GM18868 (cell line): ENCODE data around the gene MSLN.
"Not testable (repeated sequence)": the region's sequence is repeated elsewhere in the genome, so short reads cannot be mapped to it uniquely, and the experiment has no call there.

Experiments used
- ATAC-seq: cut with Tn5 transposase; IDR thresholded peaks from one replicate; pipeline ENCODE4 v1.9.1; 2021; ENCODE audit warnings: mild to moderate bottlenecking, moderate library complexity; ENCODE audit not compliant: unreplicated experiment

MSLN gene

GRCh38 chr16:754121-754607 lies 6.4 kb upstream of the MSLN start:
- not testable (repeated sequence) for ATAC-seq

DNA sequence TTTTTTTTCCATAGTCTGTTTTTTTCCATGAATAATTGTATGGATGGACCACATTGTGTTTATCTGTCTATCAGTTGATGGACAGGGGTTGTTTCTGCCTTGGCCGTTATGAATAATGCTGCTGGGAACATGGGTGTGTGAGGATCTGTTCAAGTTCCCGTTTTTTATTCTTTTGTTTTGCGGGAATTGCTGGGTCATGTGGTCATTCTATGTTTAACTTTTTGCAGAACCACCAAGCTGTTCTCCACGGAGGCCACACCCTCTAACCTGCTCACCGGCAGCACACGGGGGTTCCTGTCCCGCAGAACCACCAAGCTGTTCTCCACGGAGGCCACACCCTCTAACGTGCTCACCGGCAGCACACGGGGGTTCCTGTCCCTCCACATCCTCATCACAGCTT lies 5.9 kb upstream of the MSLN start:
- no peak for ATAC-seq

DNA sequence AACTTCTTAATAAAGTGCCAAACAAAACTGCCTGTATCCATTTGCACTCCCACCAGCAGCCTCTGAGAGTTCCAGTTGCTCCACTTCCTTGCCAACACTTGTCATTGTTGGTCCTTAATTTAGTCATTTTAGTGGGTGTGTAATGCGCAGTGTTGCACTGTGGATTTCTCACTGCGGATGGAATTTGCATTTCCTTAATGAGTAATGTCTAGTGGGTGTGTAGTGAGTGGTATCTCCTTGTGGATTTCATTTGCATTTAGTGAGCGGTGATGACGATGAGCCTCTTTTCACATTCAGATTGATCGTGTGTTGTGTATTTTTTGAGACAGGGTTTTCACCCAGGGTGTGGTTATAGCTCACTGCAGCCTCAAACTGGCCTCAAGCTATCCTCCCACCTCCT lies 4.1 kb upstream of the MSLN start:
- ATAC-seq: no peak

DNA sequence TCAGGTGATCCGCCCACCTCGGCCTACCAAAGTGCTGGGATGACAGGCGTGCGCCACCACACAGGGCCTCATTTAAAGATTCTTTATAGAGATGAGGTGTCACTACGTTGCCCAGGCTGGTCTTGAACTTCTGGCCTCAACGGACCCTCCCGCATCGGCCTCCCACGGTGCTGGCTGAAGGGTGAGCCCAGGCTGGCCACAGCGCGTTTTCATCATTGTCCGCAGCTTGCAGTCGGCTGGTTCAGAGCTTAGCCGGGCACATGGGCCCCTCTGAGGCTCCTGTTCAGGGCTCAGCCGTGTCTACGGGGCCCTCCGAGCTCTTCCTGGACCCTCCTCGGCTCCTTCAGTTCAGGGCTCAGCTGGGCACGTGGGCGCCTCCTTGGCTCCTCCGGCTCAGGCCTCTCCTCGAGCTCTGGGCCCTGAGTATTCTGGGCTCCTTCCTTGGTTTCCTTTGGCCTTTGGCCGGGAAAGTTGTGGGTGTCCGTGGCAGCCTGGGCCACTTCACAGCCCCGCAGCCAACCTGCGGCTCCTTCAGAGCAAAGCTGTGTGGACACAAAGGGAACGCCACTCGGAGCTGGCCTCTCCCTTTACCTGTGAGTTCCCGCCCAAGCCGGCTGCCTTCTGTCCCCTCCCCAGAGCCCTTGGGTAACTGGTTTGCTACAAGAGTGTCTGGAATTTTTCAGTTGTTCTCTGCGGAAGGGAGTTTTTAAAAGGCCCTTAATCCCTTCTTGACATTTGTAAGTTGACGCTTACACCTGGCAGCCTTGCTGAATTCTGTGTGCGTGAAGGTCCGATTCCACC lies 1.2 kb upstream of the MSLN start:
- ATAC-seq: no peak

GRCh38 chr16:760065-760464 lies 469 bp upstream of the MSLN start:
- no peak for ATAC-seq

DNA sequence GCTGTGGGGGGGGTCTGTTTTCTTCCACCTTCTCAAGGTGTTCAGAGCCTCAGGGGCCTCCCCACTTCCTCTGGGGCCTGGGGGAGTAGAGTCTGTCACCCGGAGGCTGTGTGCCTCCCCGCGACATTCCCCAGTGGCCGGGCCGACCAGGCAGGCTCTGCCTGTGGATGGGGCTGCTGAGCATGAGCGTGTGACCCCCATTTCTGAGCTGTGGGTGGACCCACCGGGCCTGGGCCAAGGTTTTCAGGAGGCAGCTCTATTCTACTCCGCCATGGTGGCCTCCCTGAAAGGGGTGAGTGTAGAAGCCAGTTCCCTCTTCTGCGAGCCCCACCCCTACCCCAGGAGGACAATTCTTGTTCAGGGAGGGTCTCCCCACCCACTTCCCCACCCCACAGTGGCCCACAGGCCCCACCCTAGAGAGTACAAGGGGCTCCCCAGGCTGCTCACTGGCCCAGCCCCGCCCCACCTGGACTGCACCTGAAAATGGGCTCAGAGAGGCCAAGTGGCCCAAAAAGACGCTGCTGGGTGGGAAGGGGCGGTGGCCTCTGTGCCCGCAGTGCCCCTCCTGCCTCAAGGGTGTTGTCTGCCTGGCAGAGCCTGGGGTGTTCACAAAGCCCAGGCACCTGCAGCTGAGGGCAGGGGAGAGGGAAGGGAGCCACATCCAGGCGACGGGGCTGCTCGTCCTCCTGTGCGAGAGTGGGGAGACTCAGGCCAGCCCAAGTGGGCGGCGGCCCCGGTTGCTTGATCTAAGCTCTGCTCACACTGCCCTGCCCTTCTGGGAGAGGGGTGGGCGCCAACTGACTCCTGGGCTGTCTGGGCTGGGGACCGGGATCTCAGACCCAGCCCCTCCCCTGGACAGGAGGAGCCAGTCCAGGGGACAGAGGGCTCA lies 1.3 kb downstream of the MSLN start:
- no peak for ATAC-seq

- ATAC-seq: no peak
Measured at GRCh38 chr16:762595-763268, 2.2 kb downstream of the MSLN start.

GRCh38 chr16:763369-764183 lies 3.0 kb downstream of the MSLN start:
- ATAC-seq: no peak

- ATAC-seq: no peak
Measured at GRCh38 chr16:764184-764750, 3.7 kb downstream of the MSLN start.

- no peak for ATAC-seq
Measured at GRCh38 chr16:764848-765487, 4.4 kb downstream of the MSLN start.

- no peak for ATAC-seq
Measured at GRCh38 chr16:765488-765865, 4.9 kb downstream of the MSLN start.

DNA sequence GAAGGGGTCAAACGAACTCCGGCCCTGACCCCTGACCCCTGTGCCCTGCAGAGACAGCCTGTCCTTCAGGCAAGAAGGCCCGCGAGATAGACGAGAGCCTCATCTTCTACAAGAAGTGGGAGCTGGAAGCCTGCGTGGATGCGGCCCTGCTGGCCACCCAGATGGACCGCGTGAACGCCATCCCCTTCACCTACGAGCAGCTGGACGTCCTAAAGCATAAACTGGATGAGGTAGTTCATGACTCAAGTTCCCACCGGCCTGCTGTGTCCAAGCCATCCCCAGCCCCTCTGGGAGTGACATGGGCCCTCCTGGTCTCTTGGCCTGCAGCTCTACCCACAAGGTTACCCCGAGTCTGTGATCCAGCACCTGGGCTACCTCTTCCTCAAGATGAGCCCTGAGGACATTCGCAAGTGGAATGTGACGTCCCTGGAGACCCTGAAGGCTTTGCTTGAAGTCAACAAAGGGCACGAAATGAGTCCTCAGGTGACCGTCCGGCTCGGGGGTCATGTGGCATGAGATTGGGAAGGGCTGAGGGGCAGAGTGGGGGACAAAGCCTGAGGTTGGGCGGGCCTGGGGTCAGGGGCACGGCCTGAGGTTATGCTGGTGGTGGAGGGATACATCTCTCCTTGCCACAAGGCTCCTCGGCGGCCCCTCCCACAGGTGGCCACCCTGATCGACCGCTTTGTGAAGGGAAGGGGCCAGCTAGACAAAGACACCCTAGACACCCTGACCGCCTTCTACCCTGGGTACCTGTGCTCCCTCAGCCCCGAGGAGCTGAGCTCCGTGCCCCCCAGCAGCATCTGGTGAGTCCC lies 5.7 kb downstream of the MSLN start:
- no peak for ATAC-seq

GRCh38 chr16:766820-767640 lies 6.5 kb downstream of the MSLN start:
- ATAC-seq: no peak

DNA sequence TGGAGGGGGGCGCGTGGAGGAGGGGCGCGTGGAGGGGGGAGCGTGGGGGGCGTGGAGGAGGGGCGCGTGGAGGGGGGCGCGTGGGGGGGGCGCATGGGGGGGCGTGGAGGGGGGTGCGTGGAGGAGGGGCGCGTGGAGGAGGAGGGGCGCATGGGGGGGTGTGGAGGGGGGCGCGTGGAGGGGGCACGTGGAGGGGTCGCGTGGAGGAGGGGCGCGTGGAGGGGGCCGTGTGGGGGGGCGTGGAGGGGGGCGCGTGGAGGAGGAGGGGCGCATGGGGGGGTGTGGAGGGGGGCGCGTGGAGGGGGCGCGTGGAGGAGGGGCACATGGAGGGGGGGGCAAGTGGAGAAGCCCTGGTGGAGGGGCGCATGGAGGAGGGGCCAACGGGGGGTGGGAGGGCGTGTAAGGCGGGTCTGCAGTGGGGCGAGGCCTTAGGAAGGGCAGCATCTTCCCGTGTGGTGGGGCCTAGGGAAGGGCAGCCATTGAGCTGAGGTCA lies 7.3 kb downstream of the MSLN start:
- no peak for ATAC-seq

- ATAC-seq: no peak
Measured at GRCh38 chr16:768428-768827, 7.9 kb downstream of the MSLN start.

DNA sequence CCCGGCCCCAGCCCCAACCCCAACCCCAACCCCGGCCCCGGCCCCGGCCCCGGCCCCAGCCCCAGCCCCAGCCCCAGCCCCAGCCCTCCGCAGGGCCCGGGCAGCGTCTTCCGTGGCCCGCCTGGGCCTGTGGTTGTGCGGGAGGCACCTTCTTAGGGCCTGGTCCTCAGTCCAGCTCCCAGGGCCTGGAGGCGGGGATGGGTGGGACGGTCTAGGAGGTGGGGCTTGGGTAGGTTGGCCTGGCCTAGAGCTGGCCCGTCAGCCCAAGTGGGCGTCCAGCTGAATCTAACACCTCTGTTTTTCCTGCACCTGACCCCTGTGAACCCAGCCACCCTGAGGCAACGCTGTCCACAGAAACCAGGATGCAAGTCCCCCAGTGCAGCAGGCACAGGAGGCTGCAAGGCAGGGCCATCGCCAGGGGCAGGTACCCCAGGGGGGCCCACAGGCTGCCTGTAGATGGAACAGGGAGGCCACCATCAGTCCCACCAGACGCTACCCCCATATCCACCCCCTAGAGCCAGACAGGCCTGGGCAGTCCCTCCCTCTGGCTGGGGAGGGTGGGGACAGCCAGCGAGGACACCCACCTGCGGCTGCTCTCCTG lies 8.8 kb downstream of the MSLN start:
- no peak for ATAC-seq

- no peak for ATAC-seq
Measured at GRCh38 chr16:769934-770333, 9.4 kb downstream of the MSLN start.
